GM19240 (cell line): ENCODE results near the gene SUMO3.

Source experiments
- DNase-seq: peaks from one replicate; pipeline ENCODE4 v3.0.0; 2011; ENCODE audit warnings: low spot score; ENCODE audit not compliant: insufficient read length

The SUMO3 gene

GRCh38 chr21:44779417-44780136 lies 38.3 kb downstream of the SUMO3 start:
- DNase-seq: no peak

DNA sequence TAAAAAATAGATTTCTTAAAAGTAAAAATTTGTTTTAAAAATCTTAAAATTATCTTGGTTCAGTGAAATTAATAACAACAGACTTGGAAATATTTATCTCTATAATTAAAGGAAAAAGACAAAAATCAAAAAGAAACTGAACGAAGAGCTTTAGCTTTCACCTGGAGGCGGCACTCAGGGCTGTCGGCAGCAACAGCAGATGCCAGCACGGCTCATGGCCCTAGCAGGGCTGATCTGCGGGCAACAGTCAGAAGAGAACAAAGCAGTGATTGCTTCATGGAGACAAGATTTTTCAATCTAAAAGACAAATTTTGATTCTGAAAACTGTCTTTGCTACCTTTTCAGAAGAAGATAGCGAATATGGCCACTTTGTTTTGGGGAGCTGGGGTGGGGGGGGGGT lies 38.9 kb downstream of the SUMO3 start:
- DNase-seq: no peak

DNA sequence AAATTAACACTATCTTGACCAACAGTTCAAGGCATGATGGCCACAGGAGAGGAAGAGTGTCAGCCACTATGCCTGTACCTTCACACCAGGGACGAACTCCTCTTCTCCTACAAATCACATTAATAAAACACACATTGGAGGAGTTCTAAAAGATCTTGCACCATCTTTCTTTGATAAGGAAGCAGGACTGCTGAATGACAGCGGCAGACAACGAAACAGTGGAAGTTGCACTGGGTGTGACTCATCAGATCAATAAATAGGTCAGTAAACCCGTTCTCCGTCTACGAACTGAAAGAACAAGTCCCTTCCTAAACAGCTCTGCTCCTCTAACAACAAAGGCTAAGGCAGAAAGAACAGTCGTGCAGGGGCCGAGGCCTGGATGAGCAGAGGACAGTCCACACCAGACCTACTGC lies 39.4 kb downstream of the SUMO3 start:
- no peak for DNase-seq

GRCh38 chr21:44778094-44778493 lies 39.8 kb downstream of the SUMO3 start:
- no peak for DNase-seq

DNA sequence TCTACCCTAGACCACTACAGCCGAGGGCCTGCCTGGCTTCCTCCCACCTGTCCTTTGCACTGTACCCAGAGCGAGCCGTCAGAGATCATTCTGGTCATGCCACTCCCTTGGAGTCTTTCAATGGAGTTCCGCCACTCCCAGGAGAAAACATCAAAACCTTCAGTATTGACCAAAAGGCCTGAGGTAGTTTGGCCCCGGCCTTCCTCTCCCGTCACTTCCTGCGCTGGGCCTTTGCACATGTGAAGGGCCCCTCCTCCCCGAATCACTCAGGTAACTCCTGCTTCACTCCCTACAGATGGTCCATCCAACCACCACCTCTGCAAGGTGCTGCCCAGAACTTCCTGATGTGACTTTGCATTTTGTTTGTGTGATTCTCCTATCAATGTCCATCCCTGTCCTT lies 42.9 kb downstream of the SUMO3 start:
- no peak for DNase-seq

GRCh38 chr21:44773291-44773932 lies 44.5 kb downstream of the SUMO3 start:
- DNase-seq: no peak

DNA sequence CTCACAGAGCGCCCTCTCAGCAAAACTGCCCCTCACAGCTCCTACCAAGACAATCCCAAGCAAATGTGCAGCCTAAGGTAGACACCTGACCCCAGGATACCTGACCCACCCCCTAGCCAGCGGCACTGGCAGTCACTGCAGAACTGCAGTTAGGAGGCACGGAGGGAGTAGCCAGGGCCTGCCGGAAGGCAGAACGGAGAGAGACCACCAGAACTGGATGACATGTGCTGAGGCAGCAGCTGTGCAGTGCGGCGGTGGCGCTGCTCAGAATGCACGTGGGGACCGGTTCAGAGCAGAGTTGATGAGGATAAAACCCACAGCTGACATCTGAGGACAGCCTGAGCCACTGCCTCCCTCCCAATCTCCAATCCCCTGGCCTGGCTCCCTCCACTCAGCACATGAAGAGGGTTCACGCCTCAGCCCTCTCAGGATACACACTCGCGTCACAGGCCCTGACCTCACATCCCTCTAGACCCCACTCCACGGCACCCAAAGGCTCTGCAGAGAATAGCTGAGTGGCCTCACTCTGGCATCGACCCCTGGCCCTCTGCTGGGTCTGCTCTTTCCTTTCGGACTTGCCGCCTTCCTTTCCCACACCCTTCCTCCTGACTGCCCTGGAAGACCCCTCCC lies 45.9 kb downstream of the SUMO3 start:
- DNase-seq: no peak

DNA sequence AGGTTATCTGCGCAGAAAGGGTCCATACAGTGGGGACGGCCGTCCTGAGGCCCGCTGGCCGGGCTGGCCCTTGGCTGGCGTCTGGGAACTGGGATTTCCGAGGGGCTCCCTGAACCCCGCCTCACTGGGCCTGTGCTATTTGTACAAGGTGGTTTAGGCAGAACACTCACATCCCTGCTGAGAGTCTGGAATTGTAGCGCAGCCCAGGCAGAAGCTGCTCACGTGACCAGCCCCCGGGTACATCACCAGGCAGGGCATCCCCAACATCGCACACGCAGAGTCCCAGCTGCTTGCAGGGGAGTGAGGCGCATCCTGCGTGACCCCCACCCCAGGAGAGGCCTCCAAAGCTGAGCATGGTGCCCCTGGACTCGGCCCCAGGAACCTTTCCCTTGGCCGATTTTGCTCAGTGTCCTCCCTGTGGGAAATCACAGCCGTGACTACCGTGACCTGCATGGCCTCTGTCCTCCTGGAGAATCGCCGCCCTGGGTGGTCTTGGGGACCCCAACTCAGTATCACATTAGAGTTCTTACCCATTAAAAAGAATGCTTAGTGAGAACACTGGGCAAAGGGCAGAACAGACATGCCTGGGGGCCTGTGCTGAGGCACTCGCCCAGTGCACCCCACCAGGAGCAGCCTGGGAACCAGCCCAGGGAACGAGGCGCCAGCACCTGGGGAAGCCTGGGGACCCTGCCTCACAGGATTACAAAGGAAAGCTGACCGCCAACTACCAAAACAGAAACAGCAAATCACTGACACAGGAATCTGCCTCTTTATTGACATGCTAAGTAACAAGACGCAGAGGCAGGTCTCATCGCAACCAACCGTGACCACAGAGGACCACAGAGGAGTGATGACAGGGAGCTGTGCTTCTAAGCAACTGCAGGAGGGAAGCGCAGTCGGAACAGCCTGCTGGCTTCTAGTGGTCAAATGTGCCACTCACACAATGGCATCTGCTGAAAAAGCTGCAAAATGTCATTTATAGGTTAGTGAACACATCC lies 49.7 kb downstream of the SUMO3 start:
- DNase-seq: no peak

- DNase-seq: no peak
These were observed 51.0 kb downstream of the SUMO3 start for GRCh38 chr21:44766818-44767354.

- no peak for DNase-seq
These were observed 51.6 kb downstream of the SUMO3 start for GRCh38 chr21:44766014-44766817.

GRCh38 chr21:44765231-44766013 lies 52.4 kb downstream of the SUMO3 start:
- DNase-seq: no peak

DNA sequence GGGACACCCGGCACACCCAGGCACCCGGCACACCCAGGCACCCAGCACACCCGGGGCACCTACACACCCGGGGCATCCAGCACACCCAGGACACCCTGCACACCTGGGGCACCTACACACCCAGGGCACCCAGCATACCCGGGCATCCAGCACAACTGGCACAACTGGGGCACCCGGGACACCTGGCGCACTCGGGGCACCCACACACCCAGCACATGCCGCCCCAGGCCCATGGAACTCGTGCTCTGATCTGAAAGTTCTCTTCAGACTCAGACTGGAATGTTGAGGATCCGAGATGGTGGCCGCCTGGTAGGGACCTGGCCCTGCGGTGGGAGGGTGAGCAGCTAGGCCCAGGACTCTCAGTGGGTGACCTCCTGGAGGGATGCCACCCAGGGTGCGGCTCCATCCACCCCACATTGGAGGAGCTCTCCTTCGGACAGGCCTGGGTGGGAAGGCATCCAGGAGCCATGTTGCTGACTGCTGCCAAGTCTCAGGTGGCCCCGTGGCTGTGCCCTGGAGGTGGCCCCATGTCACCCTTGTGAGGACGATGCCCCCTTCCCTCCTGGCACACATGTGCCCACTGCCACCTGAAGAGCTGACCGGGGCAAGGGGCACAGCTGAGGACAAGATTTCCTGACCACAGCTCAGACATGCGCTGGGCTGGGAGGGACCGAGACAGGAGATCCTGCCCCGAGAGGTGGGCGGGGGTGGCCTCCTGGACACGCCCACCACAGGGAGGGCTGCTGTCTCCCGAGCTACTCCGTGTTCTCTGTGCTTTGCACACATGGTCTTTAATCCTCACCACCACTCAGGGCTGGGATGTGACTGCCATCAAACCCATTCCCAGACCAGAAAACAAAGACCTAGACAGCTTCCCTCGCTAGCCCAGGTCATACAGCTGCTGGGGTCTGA lies 53.3 kb downstream of the SUMO3 start:
- DNase-seq: no peak

DNA sequence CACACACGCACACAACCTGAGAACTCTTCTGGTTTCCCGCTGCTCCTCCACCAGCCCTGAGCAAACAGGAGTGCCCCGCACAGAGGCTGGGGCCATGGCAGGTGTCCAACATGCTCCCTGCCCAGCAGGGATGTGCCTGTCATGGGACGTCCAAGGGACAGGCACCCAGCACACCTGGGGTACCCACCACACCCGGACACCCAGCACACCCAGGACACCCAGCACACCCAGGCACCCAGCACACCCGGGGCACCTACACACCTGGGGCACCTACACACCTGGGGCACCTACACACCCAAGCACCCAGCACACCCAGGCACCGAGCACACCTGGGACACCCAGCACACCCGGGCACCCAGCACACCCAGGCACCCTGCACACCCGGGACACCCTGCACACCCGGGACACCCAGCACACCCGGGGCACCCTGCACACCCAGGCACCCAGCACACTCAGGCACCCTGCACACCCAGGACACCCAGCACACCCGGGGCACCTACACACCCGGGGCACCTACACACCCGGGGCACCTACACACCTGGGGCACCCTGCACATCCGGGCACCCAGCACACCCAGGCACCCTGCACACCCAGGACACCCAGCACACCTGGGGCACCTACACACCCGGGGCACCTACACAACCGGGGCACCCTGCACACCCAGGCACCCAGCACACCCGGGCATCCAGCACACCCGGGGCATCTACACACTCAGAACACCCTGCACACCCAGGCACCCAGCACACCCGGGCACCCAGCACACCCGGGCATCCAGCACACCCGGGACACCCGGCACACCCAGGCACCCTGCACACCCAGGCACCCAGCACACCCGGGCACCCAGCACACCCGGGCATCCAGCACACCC lies 54.2 kb downstream of the SUMO3 start:
- DNase-seq: no peak

GRCh38 chr21:44763050-44763378 lies 54.8 kb downstream of the SUMO3 start:
- DNase-seq: no peak

DNA sequence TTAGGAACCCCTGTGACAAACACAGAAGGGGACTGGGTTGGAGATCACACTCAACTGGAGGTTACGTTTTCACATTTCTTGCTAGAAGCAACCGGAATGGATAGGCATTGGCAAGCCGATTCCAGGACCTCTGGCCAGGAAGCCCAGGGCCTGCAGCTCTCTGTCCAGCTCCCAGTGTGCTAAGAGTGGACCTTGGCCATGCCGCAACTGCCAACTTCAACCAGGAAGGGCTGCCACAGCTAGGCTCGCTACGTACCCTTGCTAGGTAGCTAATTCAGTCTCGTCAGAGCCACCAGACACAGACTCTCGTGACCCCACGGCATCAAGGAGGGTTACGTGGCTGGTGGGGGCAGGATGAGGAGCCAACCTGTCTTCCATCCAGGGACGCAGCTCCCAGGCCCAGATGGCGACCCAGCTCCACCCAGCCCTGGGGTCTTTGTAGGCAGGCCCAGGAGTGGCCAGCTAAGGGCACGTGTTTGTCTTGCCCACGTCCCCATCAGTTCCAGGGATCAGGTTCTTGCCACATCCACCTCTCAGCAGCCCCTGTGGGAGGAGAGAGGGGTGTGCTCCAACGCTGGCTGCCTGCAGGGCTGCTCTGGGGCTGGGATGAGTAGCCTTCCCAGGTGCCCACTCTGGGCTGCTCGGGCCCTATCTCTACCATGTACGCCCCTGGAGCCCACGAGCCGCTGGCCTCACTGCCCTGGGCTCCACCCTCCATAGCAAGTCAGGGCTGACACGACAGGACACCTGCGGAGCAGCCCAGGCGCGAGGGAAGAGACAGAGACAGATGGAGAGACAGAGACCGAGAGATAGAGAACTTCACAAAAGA lies 55.4 kb downstream of the SUMO3 start:
- DNase-seq: no peak

GRCh38 chr21:44761747-44762208 lies 56.1 kb downstream of the SUMO3 start:
- DNase-seq: no peak
